GM10248 (cell line): Measurements from ENCODE around the gene OR2T10.
"Not testable (repeated sequence)": the region's sequence is repeated elsewhere in the genome, so short reads cannot be mapped to it uniquely, and the experiment has no call there.

Experiments used
- CTCF ChIA-PET: fragments of 300-600 bp; sonication (Branson Sonifier 250); formaldehyde crosslinking; extraction: SDS; loops from one replicate; lab custom pipeline; 2021; ENCODE audit warnings: antibody characterized with exemption; lab: Yijun Ruan, JAX
- POLR2A ChIA-PET: fragments of 350-650 bp; sonication (Branson Sonifier 250); formaldehyde crosslinking; extraction: SDS; loops from one replicate; lab custom pipeline; 2020; ENCODE audit warnings: antibody characterized with exemption; lab: Yijun Ruan, JAX
- DNase-seq: peaks from one replicate; pipeline ENCODE4 v3.0.0; 2012; ENCODE audit errors: extremely low spot score
- TF ChIP-seq, protein P1 (sequence below): IDR thresholded peaks from 2 replicates; pipeline ENCODE4 v1.5.1; 2012; ENCODE audit warnings: mild to moderate bottlenecking, low read depth; ENCODE audit errors: extremely low read depth, missing control alignments, control extremely low read depth

The OR2T10 gene

GRCh38 chr1:248597589-248597988, at the start of gene OR2T10:
TSS of gene OR2T10 (minus strand) at chr1:248597700. CDS start at chr1:248593768, 3,932 bp downstream.
- no peak for DNase-seq
- ChIA-PET POLR2A (no interaction called here), CTCF (no interaction called here)
- TF ChIP-seq, protein P1, sequence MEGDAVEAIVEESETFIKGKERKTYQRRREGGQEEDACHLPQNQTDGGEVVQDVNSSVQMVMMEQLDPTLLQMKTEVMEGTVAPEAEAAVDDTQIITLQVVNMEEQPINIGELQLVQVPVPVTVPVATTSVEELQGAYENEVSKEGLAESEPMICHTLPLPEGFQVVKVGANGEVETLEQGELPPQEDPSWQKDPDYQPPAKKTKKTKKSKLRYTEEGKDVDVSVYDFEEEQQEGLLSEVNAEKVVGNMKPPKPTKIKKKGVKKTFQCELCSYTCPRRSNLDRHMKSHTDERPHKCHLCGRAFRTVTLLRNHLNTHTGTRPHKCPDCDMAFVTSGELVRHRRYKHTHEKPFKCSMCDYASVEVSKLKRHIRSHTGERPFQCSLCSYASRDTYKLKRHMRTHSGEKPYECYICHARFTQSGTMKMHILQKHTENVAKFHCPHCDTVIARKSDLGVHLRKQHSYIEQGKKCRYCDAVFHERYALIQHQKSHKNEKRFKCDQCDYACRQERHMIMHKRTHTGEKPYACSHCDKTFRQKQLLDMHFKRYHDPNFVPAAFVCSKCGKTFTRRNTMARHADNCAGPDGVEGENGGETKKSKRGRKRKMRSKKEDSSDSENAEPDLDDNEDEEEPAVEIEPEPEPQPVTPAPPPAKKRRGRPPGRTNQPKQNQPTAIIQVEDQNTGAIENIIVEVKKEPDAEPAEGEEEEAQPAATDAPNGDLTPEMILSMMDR = no peak

GRCh38 chr1:248645178-248645577, 47.7 kb upstream of the OR2T10 start, which contains the start of gene OR2T35:
TSS of gene OR2T35 (minus strand) at chr1:248645278. CDS start at chr1:248639258, 6,020 bp downstream.
- DNase-seq, POLR2A ChIA-PET, CTCF ChIA-PET: not testable (repeated sequence)

DNA sequence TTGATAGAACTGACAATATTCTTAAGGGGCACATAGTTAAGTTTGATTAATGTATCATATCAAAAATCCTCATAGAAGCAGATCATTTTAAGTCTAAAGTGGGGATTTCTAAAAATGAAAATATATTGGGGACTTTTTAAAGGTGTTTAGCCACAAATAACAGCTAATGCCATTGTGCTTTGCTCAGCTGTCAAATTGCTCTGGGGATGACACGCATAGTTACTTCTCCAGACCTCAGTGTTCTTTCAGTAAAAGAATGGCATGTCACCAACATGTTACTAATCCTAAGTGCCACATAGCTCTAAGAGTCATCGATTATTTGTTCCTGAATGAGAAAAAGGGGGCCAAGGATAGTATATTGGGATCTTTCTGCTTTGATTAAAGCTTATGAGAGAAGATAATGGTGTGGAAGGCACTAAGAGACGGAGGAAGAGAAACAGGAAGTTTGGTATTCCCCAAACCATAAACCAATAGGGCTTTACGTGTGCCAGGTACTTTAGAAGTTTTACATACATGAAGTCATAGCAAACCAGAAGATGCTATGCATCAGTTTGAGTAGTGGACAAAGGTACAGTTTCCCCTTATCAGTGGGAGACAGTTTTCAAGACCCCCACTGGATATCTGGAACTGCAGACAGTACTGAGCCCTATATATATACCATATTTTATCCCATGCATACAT, 45.6 kb upstream of the OR2T10 start:
- DNase-seq, CTCF ChIA-PET, POLR2A ChIA-PET: not testable (repeated sequence)

DNA sequence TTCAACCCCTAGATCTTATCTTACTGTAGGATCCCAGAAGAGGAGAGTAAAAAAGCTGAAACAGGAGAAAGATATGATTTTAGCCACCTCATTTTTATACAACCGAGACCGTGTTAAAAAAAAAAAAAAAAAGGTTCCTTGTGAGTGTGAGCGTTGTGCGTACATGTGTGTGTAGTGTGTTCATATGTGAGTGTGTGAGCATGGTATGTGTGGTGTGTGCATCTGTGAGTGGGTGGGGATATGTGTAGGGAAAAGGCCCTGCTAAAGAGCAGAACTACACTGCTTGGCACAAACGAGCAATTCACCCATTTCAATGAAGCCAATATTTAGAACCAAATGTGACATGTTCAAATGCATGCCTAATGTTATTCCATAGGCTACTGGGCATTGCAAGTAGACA, 44.1 kb upstream of the OR2T10 start:
- DNase-seq, CTCF ChIA-PET, POLR2A ChIA-PET: not testable (repeated sequence)

- POLR2A ChIA-PET, CTCF ChIA-PET: not testable (repeated sequence)
These were observed 43.4 kb upstream of the OR2T10 start for GRCh38 chr1:248640906-248641305.

DNA sequence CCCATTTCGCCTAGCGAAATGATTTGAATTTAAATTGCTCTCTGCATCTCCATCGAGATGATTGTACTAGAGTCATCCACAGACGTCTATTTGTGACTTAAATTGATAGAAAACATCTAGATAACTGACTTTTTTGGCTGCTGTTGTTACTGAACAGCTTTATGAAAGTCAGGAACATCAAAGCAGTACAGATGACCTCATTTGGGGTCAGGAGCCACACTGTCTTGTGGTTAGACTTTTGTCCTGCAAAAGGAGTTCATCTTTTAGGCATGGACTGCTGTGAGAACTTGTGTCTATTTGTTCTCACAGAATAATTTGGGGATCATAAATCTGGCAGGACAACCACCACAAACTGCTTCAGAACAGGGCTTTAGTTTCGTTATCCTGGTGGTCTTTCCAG, 42.2 kb upstream of the OR2T10 start:
- POLR2A ChIA-PET, DNase-seq, CTCF ChIA-PET: not testable (repeated sequence)

More at GRCh38 chr1:248640906-248641305, 43.4 kb upstream of the OR2T10 start:
- not testable (repeated sequence) for DNase-seq

GRCh38 chr1:248636612-248637011, 39.1 kb upstream of the OR2T10 start:
- CTCF ChIA-PET, POLR2A ChIA-PET, DNase-seq: not testable (repeated sequence)

DNA sequence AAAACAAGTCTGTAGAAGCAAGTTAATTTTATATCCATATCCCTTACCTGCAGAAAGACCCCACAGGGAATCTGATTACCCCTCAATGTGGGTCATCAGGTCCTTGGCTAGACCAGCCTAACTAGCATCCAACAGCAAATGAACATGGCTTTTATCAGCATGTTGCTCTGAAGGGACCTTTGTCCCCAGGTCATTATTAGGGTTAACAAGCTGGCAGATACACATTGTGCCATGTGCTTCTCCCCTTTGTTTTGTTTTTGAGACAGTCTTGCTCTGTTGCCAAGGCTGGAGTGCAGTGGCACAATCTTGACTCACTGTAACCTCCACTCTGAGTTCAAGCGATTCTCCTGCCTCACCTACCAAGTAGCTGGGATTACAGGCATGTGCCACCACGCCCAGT, 37.5 kb upstream of the OR2T10 start, which contains the start of gene OR2T11:
Gene OR2T11 (minus strand): TSS at position 101 of the 400 bp plus-strand sequence. CDS start 7,963 bp downstream, outside the sequence.
- CTCF ChIA-PET, DNase-seq, POLR2A ChIA-PET: not testable (repeated sequence)

DNA sequence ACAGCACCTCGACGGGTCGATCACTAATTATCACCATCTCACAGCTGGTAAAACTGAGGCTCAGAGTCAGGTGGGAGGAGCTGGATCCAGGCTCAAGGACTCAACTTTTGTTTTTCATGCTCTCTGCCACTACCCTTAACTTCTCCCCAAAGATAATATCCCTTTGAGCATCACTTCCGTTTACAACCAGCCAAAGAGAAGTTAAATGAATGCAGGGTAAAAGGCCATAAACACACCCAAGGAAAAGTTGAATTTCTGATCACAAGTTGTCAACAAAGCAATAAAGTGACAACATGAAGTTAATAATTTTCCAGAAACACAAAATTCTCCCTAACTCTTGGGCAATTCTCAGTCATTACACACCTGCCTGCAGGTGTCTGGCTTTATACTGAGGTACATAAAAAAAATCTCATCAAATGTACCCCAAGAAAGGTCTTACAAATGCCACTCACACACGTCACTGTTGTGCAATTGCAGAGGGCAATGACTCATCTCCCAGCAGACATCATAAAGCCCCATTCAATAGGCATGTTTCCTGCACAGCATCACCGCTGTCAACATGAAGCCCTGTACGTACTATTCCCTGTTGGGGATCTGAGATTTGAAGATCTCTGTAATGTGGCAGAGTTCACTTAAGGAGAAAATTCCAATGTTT, 34.0 kb upstream of the OR2T10 start:
- DNase-seq = no peak
- CTCF ChIA-PET = interaction anchor here (1.4 kb wide), 1 partner anchor 15 kb away, joined by 3 read pairs; no protein-coding TSS in a partner anchor
- POLR2A ChIA-PET = no interaction called here
- TF ChIP-seq, protein P1 = no peak

- TF ChIP-seq, protein P1 = no peak
- no peak for DNase-seq
- ChIA-PET CTCF (interaction anchor here (0.6 to 1.4 kb wide), 2 partner anchors 8 to 14 kb away, joined by 3 read pairs; no protein-coding TSS in a partner anchor), POLR2A (no interaction called here)
These were observed 33.1 kb upstream of the OR2T10 start for GRCh38 chr1:248630551-248630950.
